ENCODE results near the gene CHN2.

The CHN2 gene

DNA sequence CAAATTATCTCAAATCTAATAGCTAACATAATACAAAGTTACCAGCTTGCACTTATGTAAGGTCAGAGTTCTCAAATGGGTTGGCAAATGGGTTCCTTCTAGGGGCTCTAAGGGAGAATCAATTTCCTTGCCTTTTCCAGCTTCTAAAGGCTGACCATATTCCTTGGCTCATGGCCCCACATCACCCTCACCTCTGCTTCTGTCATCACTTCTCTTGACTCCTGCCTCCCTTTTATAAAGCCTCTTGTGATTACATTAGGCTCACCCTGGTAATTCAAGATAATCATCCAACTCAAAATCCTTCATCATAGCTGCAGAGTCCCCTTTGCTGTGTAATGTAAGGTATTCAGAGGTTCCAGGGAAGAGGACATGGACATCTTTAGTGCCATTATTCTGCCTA lies 42.1 kb downstream of the CHN2 start:
- TF ChIP-seq, protein P1, sequence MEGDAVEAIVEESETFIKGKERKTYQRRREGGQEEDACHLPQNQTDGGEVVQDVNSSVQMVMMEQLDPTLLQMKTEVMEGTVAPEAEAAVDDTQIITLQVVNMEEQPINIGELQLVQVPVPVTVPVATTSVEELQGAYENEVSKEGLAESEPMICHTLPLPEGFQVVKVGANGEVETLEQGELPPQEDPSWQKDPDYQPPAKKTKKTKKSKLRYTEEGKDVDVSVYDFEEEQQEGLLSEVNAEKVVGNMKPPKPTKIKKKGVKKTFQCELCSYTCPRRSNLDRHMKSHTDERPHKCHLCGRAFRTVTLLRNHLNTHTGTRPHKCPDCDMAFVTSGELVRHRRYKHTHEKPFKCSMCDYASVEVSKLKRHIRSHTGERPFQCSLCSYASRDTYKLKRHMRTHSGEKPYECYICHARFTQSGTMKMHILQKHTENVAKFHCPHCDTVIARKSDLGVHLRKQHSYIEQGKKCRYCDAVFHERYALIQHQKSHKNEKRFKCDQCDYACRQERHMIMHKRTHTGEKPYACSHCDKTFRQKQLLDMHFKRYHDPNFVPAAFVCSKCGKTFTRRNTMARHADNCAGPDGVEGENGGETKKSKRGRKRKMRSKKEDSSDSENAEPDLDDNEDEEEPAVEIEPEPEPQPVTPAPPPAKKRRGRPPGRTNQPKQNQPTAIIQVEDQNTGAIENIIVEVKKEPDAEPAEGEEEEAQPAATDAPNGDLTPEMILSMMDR (IDR thresholded peaks at IDR 0.05; ENCODE audit: low read depth, low read length) = no peak

DNA sequence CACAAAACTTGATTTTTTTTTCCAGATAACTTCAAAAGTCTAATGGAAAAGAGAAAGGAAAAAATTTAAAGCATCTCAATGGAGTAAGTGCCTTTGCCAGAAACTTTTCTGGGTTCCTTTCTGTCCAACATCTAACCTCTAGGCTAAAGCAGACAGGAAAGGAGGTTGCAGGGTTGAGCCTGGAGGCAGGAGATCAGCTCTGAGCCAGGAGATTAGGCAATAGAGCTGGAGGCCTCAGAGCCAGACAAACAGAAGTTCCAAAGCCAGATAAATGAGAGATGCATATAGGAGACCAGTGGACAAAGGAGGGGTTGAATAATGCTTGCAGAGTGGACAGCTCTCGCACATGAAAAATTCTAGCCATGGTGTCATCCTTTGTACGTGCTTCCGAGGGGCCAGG lies 42.9 kb downstream of the CHN2 start:
- H3K4me3 ChIP-seq (ENCODE audit: low read depth, low read length) = no peak overlapping the region
- TF ChIP-seq, protein P1 (IDR thresholded peaks at IDR 0.05; ENCODE audit: low read depth, low read length) = no peak

More for the DNA sequence above, 42.1 kb downstream of the CHN2 start:
- no peak overlapping the region for H3K4me3 ChIP-seq (ENCODE audit: low read depth, low read length)

DNA sequence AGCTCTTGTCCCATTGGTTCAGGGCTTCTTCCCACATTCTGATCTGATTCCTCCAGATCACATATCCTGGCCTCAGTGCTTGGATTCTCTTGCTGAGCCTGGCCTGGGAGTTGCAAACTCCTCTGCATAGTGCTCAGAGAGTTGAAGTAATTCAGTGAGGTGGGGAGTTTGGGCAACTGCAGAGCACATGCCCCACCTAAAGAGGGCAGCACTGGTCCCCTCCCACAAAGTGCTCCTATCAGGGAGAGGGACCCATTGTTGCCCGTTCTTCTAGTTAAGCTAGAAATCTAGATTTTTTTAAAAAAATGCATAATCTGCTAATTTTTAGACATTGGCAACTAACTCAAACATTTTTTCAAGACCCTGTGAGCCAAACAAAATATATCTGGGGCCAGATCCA lies 45.1 kb downstream of the CHN2 start:
- no peak overlapping the region for H3K4me3 ChIP-seq (ENCODE audit: low read depth, low read length)
- TF ChIP-seq, protein P1 (IDR thresholded peaks at IDR 0.05; ENCODE audit: low read depth, low read length) = no peak

DNA sequence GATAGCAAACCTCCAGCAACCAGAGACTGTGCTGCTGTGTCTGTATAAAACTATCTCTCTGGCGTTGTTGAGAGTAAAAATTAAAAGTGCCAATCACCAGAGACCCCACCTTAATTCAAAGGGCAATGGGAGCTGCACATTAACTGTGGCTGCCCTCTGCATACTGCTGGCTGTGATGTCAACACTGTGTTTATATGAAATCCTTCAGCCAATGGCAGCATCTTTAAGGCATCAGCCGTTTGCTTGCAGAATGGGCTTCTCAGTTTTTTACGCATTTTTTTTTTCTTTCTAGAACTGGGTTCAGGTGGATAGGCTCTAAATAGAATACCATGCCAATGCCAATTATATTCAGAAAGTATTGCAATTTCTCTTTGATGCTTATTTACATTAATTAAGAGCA lies 47.7 kb downstream of the CHN2 start:
- TF ChIP-seq, protein P1 (IDR thresholded peaks at IDR 0.05; ENCODE audit: low read depth, low read length) = no peak
- no peak overlapping the region for H3K4me3 ChIP-seq (ENCODE audit: low read depth, low read length)

DNA sequence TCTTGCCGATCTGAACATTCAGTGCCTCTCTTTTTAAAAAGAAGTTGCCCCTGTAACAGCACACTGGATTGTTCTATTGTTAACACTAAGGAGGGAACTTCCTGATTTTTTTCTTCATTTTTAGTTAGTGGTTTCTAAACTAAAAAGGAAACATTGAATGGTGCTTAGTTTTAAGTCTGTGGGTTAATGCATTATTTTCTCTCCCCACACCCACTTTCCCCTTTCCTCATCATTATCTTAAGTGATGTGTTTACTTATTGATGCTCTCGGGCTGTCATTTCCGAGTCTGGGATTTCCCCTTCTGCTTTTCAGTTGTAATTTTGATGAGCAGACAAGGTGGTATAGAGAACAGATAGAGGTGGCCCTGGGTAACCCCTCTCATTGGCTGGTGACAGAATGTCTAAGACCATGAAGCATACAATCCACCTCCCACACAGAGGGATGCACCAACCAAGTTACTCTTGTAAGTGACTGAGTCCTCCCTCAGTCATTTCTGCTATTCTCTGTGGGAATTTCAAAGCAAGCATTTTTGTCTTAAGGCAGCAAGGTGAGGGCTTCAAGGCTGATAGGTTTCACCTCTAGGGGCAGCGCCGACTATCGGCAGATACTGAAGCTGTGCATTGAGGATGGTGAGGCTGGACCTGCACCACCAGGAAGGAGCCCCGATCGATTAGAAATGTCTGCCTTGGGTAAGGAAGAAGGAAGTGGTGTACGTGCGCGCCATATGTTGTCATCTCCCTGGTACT lies 49.5 kb downstream of the CHN2 start:
- no peak overlapping the region for H3K4me3 ChIP-seq (ENCODE audit: low read depth, low read length)
- TF ChIP-seq, protein P1 (IDR thresholded peaks at IDR 0.05; ENCODE audit: low read depth, low read length) = no peak

DNA sequence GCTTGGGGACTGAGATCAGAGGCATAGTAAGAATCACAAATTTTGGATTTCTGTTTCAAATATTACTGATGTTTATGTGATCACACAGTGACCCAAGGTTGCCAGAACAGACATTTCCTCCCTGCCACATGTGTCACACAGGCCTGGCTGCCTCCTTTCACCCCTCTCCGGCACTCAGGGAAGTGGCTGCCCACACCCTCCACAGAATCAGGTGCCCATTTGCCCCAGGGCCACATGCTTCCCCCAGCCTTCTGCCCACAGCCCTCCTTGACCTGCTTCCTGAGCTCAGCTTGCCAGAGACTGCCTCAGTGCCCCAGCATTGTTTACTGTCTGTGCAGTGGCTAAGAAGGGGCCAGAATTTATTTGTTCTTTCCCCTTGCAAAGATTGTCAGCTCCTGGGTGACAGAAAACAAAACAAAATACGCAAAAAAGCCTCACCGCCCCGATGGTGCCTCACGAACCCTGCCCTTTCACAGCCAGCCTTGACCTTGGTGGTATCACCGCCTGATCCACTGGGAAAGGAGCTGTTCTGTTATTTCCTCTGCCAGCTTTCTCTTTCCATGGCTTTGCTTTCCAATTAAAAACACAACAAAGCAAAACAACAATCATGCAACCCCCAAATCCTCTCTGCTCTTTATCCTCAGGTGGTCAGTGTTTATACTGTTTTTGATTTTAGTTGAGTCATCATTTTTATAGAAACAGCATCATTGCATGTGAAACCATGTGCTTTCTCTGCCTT lies 52.8 kb downstream of the CHN2 start:
- no peak overlapping the region for H3K4me3 ChIP-seq (ENCODE audit: low read depth, low read length)
- TF ChIP-seq, protein P1 (IDR thresholded peaks at IDR 0.05; ENCODE audit: low read depth, low read length) = no peak

DNA sequence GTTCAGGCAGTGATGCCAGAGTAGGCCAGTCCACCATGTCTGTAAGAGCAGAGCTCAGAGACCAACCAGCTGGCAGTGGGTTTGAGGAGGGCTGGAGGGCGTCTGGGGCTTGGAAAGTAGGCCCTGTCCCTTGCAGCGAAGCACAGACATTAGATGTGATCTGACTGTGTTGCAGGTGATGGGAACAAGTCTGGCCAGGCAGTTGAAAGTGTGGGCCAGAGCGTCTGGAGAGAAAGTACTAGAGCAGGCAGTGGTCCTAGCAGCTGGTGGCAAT lies 53.3 kb downstream of the CHN2 start:
- H3K4me3 ChIP-seq (ENCODE audit: low read depth, low read length) = no peak overlapping the region
- TF ChIP-seq, protein P1 (IDR thresholded peaks at IDR 0.05; ENCODE audit: low read depth, low read length) = no peak
